Lower lobe of right lung (tissue), 2 donors: ENCODE measurements around the gene NFATC1. TPM values are rescaled to one million over a fixed set of nuclear protein-coding genes. Genes with fewer than 3 reads are reported as not detected.
A peak's percentile ranks its signal among the peaks of the same experiment; 100 is the strongest.

Source experiments
- ATAC-seq, 2 donors: fragments of 200-7000 bp; cut with Tn5 transposase; one replicate each; pipeline ENCODE4 v1.9.1; 2020 to 2022; ENCODE audit warnings: mild to moderate bottlenecking in 2 of 2, moderate library complexity in 2 of 2
- DNase-seq: peaks from one replicate; pipeline ENCODE4 v3.0.0-alpha.2; 2020
- H3K27ac ChIP-seq: fragments of 200-600 bp; one replicate; pipeline ENCODE4 v1.8.0; 2022
- H3K27me3 ChIP-seq: fragments of 200-600 bp; one replicate; pipeline ENCODE4 v1.8.0; 2022; ENCODE audit warnings: low read depth
- H3K36me3 ChIP-seq: fragments of 200-600 bp; one replicate; pipeline ENCODE4 v1.8.0; 2022; ENCODE audit warnings: mild to moderate bottlenecking
- H3K4me1 ChIP-seq: fragments of 200-600 bp; one replicate; pipeline ENCODE4 v1.8.0; 2022
- H3K4me3 ChIP-seq: fragments of 200-600 bp; one replicate; pipeline ENCODE4 v1.8.0; 2022; ENCODE audit warnings: mild to moderate bottlenecking
- H3K9me3 ChIP-seq: fragments of 200-600 bp; one replicate; pipeline ENCODE4 v1.8.0; 2022
- CTCF ChIP-seq: fragments of 200-600 bp; IDR thresholded peaks from one replicate; pipeline ENCODE4 v1.8.0; 2022; ENCODE audit warnings: antibody characterized with exemption, mild to moderate bottlenecking
- intact Hi-C: fragments of 100-400 bp; cut with DNase I; formaldehyde crosslinking; loops from one replicate; pipeline ENCODE4 v1.11.0; 2022
- total RNA-seq: library from RNA; stranded (reverse); fragmentation: NEBNext Ultra II Directional; extraction: Animal tissue kit (Norgen Biotek cat#: 25700); gene quantifications from one replicate; pipeline ENCODE4 v1.2.1, GENCODE V29; 2021
- donor health status: DM: no; HTN: yes; CAD: no; lungs with severe emphysema.

NFATC1 gene
- total RNA-seq, 1 donor from 2014 or later = 21.4 TPM

DNA sequence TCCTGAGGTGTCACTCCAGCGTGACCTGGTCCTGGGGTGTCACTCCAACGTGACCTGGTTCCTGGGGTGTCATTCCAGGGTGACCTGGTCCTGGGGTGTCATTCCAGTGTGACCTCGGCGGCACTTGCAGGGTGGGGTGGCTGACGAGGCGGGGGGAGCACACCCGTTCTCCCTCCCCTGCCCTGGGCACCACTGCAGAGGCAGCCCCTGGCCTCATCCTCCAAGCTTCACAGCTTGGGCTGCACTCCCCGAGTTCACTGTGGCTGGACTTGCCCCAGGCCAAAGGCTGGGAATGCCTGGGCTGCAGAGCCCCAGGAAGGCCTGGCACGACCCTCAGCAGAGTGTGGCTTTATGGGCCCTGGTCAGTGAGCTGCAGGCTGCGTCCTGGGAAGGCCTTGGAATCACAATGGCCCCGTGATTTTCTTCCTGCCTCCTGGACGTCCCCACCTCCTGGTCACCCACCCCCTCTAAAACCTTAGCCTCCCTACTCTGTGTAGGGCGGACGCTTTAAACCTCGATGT is 88.3 kb downstream of the NFATC1 start:
- Histone ChIP-seq H3K4me3 (no peak overlapping the region), H3K27ac (no peak overlapping the region), H3K4me1 (no peaks in the 10 kb centered on the region), H3K27me3 (no peaks in the 10 kb centered on the region), H3K9me3 (no peaks in the 10 kb centered on the region), H3K36me3 (peaks cover 21% of the 10 kb centered on the region)
- DNase-seq (no peak), ATAC-seq (no peak)
- no peak for TF ChIP-seq CTCF
- intact Hi-C loops = no loop called here

DNA sequence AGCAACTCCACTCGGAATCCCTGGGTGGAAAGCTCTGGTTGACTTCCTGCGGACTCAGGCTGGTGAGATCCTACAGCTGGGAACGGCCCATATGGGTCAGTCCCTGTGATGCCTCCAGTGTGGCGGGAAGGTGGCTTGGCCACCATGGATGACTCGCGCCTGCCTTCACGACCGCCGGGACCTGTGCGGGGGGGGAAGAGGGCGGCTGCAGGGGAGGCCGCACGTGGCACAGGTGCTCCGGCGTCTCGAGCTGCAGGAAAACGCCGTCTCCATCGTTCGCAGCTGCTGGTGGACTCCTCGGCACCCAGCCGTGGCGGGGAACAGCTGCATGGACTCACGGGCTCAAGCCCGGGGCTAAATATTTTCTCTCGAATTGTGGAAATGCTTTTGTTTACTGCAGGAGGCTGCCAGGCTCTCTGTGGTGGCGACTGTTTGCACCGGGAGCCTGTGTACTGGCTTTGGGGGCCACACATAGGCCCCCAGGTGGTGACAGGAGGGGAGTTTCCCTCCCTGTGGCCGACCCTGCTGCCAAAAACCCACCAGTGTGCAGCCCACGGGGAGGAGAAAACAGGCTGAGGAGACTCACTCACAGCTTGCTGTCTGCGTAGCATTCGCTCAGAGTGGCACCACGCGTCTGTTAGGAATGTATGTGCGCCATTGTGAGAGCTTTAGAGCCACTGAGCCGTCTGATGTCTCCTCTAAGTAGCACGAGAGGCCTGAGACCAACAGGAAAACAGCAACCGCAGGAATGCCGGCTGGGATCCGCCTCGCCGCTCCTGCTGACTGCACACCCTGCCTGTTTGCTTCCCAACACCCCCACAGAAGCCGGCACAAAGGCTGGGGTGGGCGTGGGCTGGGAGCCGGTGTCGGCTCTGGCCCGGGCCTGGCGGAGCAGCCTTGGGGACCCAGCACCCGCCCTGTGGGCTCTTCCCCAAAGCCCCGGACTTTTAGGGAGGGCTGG is 89.2 kb downstream of the NFATC1 start:
- H3K36me3 ChIP-seq = peaks cover 21% of the 10 kb centered on the region
- intact Hi-C loops = no loop called here
- H3K27ac ChIP-seq = no peak overlapping the region
- ATAC-seq (peak; percentile 33 to 65), DNase-seq (peak; percentile 43)
- no peaks in the 10 kb centered on the region for H3K4me1 ChIP-seq
- no peak for TF ChIP-seq CTCF
- no peak overlapping the region for H3K4me3 ChIP-seq
- no peaks in the 10 kb centered on the region for H3K9me3 ChIP-seq
- no peaks in the 10 kb centered on the region for H3K27me3 ChIP-seq

DNA sequence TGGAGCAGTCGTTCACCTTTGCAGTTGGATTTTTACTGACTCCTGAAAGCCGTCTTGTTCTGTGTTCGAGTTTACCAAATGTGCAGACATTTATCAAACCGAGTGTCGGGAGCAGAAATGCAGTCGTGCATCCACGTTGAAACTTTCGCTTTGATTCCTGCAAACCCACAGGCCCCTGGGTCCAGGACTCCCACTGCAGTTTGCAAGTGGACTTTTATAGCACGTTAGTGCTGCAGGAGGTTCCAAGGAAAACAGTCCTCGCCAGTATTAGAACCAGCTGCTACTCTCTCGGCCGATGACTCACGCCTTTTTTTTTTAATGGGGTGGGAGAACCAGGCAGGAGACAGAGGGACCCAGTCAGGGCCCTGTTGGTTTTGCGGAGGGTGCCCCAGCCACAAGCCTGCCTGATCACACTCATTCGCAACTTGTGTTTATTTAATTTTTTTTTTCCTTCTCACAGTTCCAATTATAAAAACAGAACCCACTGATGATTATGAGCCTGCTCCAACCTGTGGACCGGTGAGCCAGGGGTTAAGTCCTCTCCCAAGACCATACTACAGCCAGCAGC is 90.1 kb downstream of the NFATC1 start:
- no peaks in the 10 kb centered on the region for H3K9me3 ChIP-seq
- no peaks in the 10 kb centered on the region for H3K4me1 ChIP-seq
- H3K36me3 ChIP-seq = peaks cover 25% of the 10 kb centered on the region
- no peak for ATAC-seq
- H3K27me3 ChIP-seq = no peaks in the 10 kb centered on the region
- DNase-seq = no peak
- H3K4me3 ChIP-seq = no peak overlapping the region
- intact Hi-C loops = no loop called here
- no peak for TF ChIP-seq CTCF
- no peak overlapping the region for H3K27ac ChIP-seq

DNA sequence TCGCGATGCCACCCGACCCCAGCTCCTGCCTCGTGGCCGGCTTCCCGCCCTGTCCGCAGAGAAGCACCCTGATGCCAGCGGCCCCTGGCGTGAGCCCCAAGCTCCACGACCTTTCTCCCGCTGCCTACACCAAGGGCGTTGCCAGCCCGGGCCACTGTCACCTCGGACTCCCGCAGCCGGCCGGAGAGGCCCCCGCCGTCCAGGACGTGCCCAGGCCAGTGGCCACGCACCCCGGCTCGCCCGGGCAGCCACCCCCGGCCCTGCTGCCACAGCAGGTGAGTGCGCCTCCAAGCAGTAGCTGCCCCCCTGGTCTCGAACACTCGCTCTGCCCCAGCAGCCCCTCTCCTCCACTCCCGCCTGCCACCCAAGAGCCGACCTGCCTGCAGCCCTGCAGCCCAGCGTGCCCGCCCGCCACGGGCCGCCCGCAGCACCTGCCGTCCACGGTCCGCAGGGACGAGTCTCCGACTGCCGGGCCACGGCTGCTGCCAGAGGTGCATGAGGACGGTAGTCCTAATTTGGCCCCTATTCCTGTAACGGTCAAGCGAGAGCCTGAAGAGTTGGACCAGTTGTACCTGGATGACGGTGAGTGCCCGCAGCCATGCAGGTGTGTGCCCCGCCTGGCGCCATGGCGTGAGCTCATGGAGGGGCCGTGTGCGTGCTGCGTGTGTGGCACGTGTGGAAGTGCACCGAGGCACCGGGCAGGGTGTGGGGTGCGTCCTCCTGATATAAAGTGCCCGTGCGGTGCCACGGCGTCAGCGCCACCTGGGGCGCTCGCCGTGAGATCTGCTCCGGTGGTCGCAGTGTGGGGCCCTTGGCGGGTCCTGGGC is 90.8 kb downstream of the NFATC1 start:
- TF ChIP-seq CTCF = no peak
- peak; percentile 41 for DNase-seq

GRCh38 chr18:79487183-79487800 is 91.6 kb downstream of the NFATC1 start:
- DNase-seq (peak; percentile 45), ATAC-seq (peak in 1 of 2 donors; percentile 7)
- TF ChIP-seq CTCF = no peak
- Histone ChIP-seq H3K4me1 (no peaks in the 10 kb centered on the region), H3K27me3 (no peaks in the 10 kb centered on the region), H3K9me3 (no peaks in the 10 kb centered on the region), H3K27ac (no peak overlapping the region), H3K4me3 (no peak overlapping the region), H3K36me3 (peaks cover 29% of the 10 kb centered on the region)
- intact Hi-C loops = no loop called here

More for the DNA sequence above, 90.8 kb downstream of the NFATC1 start:
- intact Hi-C loops = no loop called here
- H3K4me3 ChIP-seq = no peak overlapping the region
- no peak overlapping the region for H3K27ac ChIP-seq
- peaks cover 27% of the 10 kb centered on the region for H3K36me3 ChIP-seq
- no peaks in the 10 kb centered on the region for H3K4me1 ChIP-seq
- H3K27me3 ChIP-seq = no peaks in the 10 kb centered on the region
- no peaks in the 10 kb centered on the region for H3K9me3 ChIP-seq
- peak; percentile 6 to 16 for ATAC-seq
